Hepatocyte (in vitro differentiated cells): Measurements from ENCODE around the gene MT1F.

ENCODE experiments used
- EZH2 ChIP-seq: fragments of 200-600 bp; sonication (generic); IDR thresholded peaks from 2 replicates; pipeline ENCODE4 v1.6.1; 2016; ENCODE audit warnings: antibody characterized with exemption, mild to moderate bottlenecking, borderline replicate concordance
- EZH2phosphoT487 ChIP-seq: fragments of 200-600 bp; sonication (generic); IDR thresholded peaks from one replicate; pipeline ENCODE4 v1.6.1; 2018; ENCODE audit warnings: antibody characterized with exemption, mild to moderate bottlenecking, low read depth, moderate library complexity; ENCODE audit not compliant: unreplicated experiment, severe bottlenecking
- TF ChIP-seq, protein P1 (sequence below): fragments of 200-600 bp; sonication (generic); IDR thresholded peaks from 2 replicates; pipeline ENCODE4 v1.5.1; 2016; ENCODE audit warnings: antibody characterized with exemption, mild to moderate bottlenecking; ENCODE audit not compliant: poor library complexity

DNA sequence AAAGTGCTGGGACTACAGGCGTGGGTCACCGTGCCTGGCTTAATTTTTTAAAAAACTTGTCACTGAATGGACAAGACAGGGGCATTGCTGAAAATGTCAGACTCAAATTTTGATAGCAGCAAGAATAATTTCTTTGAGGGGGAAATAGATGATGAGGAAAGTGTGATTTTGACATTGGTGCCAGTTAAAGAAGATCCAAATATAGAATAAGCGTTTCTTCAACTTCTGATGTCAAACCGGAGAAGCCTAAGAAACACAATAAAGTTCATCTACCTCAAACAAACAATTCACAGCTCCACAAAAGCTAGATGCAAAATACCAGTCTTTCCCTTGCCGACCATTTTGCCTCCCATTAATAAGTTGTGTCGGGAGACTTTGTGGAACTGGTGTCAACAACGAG, 29.0 kb downstream of the MT1F start:
- TF ChIP-seq, protein P1, sequence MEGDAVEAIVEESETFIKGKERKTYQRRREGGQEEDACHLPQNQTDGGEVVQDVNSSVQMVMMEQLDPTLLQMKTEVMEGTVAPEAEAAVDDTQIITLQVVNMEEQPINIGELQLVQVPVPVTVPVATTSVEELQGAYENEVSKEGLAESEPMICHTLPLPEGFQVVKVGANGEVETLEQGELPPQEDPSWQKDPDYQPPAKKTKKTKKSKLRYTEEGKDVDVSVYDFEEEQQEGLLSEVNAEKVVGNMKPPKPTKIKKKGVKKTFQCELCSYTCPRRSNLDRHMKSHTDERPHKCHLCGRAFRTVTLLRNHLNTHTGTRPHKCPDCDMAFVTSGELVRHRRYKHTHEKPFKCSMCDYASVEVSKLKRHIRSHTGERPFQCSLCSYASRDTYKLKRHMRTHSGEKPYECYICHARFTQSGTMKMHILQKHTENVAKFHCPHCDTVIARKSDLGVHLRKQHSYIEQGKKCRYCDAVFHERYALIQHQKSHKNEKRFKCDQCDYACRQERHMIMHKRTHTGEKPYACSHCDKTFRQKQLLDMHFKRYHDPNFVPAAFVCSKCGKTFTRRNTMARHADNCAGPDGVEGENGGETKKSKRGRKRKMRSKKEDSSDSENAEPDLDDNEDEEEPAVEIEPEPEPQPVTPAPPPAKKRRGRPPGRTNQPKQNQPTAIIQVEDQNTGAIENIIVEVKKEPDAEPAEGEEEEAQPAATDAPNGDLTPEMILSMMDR: no peak
- TF ChIP-seq EZH2: no peak
- no peak for TF ChIP-seq EZH2phosphoT487
